Astrocyte (in vitro differentiated cells and primary cell): Measurements from ENCODE around the gene FSIP1.

ENCODE experiments used
- EZH2 ChIP-seq: IDR thresholded peaks from 2 replicates; pipeline ENCODE4 v1.6.1; 2012; ENCODE audit warnings: mild to moderate bottlenecking, low read length, inconsistent platforms; ENCODE audit not compliant: insufficient read depth
- TF ChIP-seq, protein P1 (sequence below): IDR thresholded peaks from 2 replicates; pipeline ENCODE4 v1.5.1; 2011; ENCODE audit warnings: low read depth, mild to moderate bottlenecking, inconsistent platforms, low read length, moderate library complexity; ENCODE audit not compliant: insufficient read depth

DNA sequence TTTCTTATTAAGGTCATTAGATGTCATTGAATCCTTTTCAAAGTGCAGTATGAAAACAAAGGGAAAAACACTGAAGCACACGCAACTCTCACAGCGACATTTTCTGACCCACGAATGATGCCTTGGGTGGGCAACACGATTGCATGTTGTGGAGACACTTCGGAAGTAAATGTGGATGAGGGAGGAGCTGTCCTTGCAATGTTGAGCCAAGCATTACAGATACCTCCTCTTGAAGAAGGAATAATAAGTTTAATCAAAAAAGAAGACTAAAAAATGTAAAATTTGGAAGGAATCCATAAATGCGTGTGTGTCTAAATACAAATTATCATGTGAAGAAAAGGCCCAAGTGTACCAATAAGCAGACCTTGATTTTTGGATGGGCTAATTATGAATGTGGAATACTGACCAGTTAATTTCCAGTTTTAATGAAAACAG lies 184.9 kb downstream of the FSIP1 start:
- TF ChIP-seq, protein P1, sequence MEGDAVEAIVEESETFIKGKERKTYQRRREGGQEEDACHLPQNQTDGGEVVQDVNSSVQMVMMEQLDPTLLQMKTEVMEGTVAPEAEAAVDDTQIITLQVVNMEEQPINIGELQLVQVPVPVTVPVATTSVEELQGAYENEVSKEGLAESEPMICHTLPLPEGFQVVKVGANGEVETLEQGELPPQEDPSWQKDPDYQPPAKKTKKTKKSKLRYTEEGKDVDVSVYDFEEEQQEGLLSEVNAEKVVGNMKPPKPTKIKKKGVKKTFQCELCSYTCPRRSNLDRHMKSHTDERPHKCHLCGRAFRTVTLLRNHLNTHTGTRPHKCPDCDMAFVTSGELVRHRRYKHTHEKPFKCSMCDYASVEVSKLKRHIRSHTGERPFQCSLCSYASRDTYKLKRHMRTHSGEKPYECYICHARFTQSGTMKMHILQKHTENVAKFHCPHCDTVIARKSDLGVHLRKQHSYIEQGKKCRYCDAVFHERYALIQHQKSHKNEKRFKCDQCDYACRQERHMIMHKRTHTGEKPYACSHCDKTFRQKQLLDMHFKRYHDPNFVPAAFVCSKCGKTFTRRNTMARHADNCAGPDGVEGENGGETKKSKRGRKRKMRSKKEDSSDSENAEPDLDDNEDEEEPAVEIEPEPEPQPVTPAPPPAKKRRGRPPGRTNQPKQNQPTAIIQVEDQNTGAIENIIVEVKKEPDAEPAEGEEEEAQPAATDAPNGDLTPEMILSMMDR: no peak
- TF ChIP-seq EZH2: no peak
